Osteoblast (primary cell): ENCODE measurements around the gene GPR37L1. TPM values are rescaled to one million over a fixed set of nuclear protein-coding genes. Genes with fewer than 3 reads are reported as not detected.
"Not testable (repeated sequence)": the region's sequence is repeated elsewhere in the genome, so short reads cannot be mapped to it uniquely, and the experiment has no call there.

Source experiments
- DNase-seq: peaks from one replicate; pipeline ENCODE4 v3.0.0; 2011; ENCODE audit warnings: low spot score, mixed read lengths; ENCODE audit not compliant: insufficient read length; ENCODE audit errors: missing footprints
- H2AFZ ChIP-seq: 2 replicates; pipeline ENCODE4 v1.6.0; 2011; ENCODE audit warnings: mild to moderate bottlenecking, low read length
- H3K27ac ChIP-seq: 2 replicates; pipeline ENCODE4 v1.5.1; 2011; ENCODE audit warnings: mild to moderate bottlenecking, low read depth, low read length, moderate library complexity
- H3K27me3 ChIP-seq: 2 replicates; pipeline ENCODE4 v1.6.0; 2012; ENCODE audit warnings: mild to moderate bottlenecking, control low read depth, inconsistent platforms, low read length, moderate library complexity; ENCODE audit not compliant: insufficient read depth
- H3K36me3 ChIP-seq: 2 replicates; pipeline ENCODE4 v1.5.1; 2011; ENCODE audit warnings: mild to moderate bottlenecking, low read length, control low read depth, moderate library complexity; ENCODE audit not compliant: insufficient read depth
- H3K4me1 ChIP-seq: 2 replicates; pipeline ENCODE4 v1.5.1; 2011; ENCODE audit warnings: mild to moderate bottlenecking, low read length, control low read depth, moderate library complexity; ENCODE audit not compliant: insufficient read depth
- H3K4me2 ChIP-seq: 2 replicates; pipeline ENCODE4 v1.6.0; 2011; ENCODE audit warnings: mild to moderate bottlenecking, low read length; ENCODE audit not compliant: insufficient read depth
- H3K4me3 ChIP-seq: fragments of 200-600 bp; sonication (generic); 3 replicates; pipeline ENCODE4 v1.5.1; 2012; ENCODE audit warnings: mild to moderate bottlenecking, low read length, inconsistent platforms; ENCODE audit not compliant: insufficient read depth
- H3K79me2 ChIP-seq: 2 replicates; pipeline ENCODE4 v1.6.0; 2012; ENCODE audit warnings: mild to moderate bottlenecking, low read length, control low read depth, inconsistent platforms; ENCODE audit not compliant: insufficient read depth
- H3K9me3 ChIP-seq: 2 replicates; pipeline ENCODE4 v1.5.1; 2011; ENCODE audit warnings: low read depth, low read length, control low read depth
- H4K20me1 ChIP-seq: 2 replicates; pipeline ENCODE4 v1.6.0; 2012; ENCODE audit warnings: mild to moderate bottlenecking, low read length, control low read depth; ENCODE audit not compliant: insufficient read depth
- total RNA-seq: library from RNA; depleted of rRNA; stranded (reverse); fragments of >200 nt; gene quantifications from 2 replicates; pipeline ENCODE4 v1.2.3, GENCODE V29; 2012
- TF ChIP-seq, protein P1 (sequence below): IDR thresholded peaks from 2 replicates; pipeline ENCODE4 v1.5.1; 2011; ENCODE audit warnings: mild to moderate bottlenecking, low read depth, low read length, moderate library complexity; ENCODE audit errors: extremely low read depth

GPR37L1 gene
- total RNA-seq, 1 donor = not detected

DNA sequence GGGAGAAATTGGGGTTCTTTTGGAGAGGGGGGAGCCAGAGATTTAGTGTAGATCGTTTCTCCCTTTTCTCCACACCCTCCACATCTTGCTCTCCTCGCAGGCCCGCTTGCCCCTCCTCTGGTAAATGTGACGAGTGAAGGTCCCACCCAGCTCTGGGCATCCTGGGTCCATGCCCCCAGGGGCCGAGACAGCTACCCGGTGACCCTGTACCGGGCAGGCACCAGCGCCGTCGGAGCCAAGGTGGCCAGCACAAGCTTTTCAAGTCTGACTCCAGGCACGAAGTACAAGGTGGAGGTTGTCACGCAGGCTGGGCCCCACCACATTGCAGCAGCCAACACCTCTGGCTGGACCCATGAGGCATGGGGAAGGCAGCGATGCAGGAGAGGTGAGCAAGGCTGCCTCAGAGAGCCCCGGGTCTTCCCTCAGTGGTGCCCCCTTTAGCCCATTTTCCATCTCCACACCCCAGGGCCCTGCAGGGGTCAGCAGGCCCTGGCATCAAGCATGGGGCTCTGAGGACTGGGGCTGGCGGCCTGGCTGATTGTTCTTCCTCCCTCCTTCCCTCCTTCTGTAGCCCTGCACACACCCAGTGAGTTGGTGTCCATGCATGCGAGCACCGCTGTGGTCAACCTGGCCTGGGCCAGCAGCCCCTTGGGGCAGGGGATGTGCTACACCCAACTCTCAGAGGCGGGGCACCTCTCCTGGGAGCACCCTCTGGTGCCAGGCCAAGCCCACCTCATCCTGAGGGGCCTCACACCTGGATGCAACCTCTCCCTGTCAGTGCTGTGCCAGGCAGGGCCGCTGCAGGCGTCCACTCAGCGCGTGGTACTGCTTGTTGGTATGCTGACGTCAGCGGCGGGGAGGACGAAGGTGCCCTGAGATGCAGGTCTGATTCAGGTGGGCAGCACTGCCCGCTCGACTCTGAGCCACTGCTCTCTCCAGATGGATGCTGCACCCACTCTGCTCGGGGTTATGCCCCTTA is 54.5 kb downstream of the GPR37L1 start:
- H2AFZ ChIP-seq = no peak overlapping the region
- TF ChIP-seq, protein P1, sequence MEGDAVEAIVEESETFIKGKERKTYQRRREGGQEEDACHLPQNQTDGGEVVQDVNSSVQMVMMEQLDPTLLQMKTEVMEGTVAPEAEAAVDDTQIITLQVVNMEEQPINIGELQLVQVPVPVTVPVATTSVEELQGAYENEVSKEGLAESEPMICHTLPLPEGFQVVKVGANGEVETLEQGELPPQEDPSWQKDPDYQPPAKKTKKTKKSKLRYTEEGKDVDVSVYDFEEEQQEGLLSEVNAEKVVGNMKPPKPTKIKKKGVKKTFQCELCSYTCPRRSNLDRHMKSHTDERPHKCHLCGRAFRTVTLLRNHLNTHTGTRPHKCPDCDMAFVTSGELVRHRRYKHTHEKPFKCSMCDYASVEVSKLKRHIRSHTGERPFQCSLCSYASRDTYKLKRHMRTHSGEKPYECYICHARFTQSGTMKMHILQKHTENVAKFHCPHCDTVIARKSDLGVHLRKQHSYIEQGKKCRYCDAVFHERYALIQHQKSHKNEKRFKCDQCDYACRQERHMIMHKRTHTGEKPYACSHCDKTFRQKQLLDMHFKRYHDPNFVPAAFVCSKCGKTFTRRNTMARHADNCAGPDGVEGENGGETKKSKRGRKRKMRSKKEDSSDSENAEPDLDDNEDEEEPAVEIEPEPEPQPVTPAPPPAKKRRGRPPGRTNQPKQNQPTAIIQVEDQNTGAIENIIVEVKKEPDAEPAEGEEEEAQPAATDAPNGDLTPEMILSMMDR = no peak
- H3K4me3 ChIP-seq = no peak overlapping the region
- peaks cover 31% of the 10 kb centered on the region for H3K27me3 ChIP-seq
- no peaks in the 10 kb centered on the region for H3K79me2 ChIP-seq
- no peak overlapping the region for H3K4me2 ChIP-seq
- no peaks in the 10 kb centered on the region for H3K36me3 ChIP-seq
- no peaks in the 10 kb centered on the region for H4K20me1 ChIP-seq
- H3K4me1 ChIP-seq = no peaks in the 10 kb centered on the region
- no peak overlapping the region for H3K27ac ChIP-seq
- DNase-seq = peak; percentile 72
- no peaks in the 10 kb centered on the region for H3K9me3 ChIP-seq

DNA sequence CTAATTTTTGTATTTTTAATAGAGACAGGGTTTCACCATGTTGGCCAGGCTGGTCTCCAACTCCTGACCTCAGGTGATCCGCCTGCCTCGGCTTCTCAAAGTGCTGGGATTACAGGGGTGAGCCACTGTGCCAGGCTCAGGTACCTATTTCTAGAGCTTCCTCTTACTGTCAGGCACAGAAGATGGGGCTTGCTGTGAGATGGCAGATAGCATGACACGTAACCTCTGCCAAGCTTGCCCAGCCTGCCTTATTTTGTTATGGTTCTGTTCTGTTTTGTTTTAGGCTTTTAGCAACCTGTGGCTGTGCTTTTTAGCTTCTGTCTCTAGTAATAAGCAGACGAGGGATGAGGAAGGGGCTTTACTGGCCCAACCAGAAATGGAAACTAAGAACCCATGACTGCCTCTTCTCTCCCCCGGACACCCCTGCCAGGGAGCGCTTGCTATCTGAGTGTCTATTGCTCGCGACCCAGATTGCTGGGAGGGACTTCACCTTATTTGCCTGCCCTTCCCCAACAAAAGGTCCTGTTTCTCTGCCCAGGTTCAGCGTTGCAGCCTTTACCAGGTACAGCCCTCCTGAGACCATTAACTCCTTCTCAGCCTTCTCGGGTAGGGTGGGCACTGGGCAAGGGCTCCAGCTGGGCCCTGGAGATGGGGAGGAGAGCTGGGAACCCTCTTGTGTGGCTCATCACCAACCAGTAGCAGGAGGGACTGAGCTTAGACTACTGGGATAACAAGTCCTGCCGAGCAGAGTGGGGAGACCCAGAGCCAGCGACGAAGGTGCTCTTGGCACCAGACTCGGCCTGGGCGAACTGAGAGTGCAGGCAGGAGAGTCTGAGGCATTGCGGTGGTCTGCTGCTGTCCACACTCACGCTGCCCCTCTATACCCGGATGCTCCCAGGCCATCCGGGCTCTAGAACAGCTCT is 57.4 kb downstream of the GPR37L1 start:
- H3K27me3 ChIP-seq = peaks cover 38% of the 10 kb centered on the region

DNA sequence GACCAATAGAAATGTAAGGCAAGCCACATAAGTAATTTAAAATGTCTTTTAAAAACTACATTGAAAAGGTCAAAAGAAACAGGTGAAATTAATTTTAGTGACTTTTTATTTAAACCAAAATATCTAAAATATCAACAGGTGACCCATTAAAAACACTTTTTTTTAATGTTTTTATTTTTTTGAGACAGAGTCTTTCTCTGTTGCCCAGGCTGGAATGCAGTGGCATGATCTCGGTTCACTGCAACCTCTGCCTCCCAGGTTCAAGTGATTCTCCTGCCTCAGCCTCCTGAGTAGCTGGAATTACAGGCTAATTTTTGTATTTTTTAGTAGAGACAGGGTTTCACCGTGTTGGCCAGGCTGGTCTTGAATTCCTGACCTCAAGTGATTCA is 58.0 kb downstream of the GPR37L1 start:
- H3K4me3 ChIP-seq, H3K4me1 ChIP-seq, H3K79me2 ChIP-seq, H4K20me1 ChIP-seq, H3K36me3 ChIP-seq, H3K4me2 ChIP-seq, H3K27ac ChIP-seq, H2AFZ ChIP-seq, DNase-seq, H3K9me3 ChIP-seq: not testable (repeated sequence)
- peaks cover 38% of the 10 kb centered on the region for H3K27me3 ChIP-seq

More for the DNA sequence above, 57.4 kb downstream of the GPR37L1 start:
- no peak for DNase-seq
- H2AFZ ChIP-seq = no peak overlapping the region
- no peak overlapping the region for H3K27ac ChIP-seq
- no peak overlapping the region for H3K4me2 ChIP-seq
- no peaks in the 10 kb centered on the region for H4K20me1 ChIP-seq
- peaks cover 4% of the 10 kb centered on the region for H3K4me1 ChIP-seq
- no peaks in the 10 kb centered on the region for H3K79me2 ChIP-seq
- no peaks in the 10 kb centered on the region for H3K9me3 ChIP-seq
- H3K4me3 ChIP-seq = no peak overlapping the region
- TF ChIP-seq, protein P1 = no peak
- H3K36me3 ChIP-seq = no peaks in the 10 kb centered on the region

DNA sequence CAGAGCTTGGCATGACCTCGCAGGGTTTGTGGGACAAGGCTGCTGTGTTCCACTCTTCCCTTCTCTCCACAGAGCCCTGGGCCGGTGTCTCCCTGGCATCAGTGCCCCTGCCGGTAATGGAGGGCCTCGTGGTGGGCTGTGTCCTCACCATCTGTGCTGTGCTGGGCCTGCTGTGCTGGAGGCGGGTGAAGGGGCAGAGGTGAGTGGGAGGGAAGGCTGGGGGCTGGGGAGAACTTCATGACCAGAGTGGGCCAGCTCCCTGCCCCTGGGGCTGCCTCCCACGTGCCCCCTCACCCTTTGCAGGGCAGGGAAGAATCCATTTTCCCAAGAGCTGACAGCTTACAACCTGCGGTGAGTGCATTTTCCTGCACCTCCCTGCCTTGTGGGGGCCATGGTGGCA is 58.9 kb downstream of the GPR37L1 start:
- no peaks in the 10 kb centered on the region for H4K20me1 ChIP-seq
- peak; percentile 78 for DNase-seq
- no peak overlapping the region for H3K27ac ChIP-seq
- TF ChIP-seq, protein P1 = no peak
- peaks cover 38% of the 10 kb centered on the region for H3K27me3 ChIP-seq
- H3K9me3 ChIP-seq = no peaks in the 10 kb centered on the region
- no peak overlapping the region for H2AFZ ChIP-seq
- H3K4me3 ChIP-seq = no peak overlapping the region
- H3K4me1 ChIP-seq = peaks cover 6% of the 10 kb centered on the region
- no peaks in the 10 kb centered on the region for H3K36me3 ChIP-seq
- no peak overlapping the region for H3K4me2 ChIP-seq
- no peaks in the 10 kb centered on the region for H3K79me2 ChIP-seq
